Measurements from ENCODE around the gene PSME1.

Gene PSME1

GRCh38 chr14:24135584-24135833, 485 bp upstream of the PSME1 start:
- Histone ChIP-seq H3K4me3 (ENCODE audit: low read depth, low read length) (peak overlapping the region; percentile 76), H3K4me1 (ENCODE audit: control insufficient read depth, insufficient read depth, low read length) (peaks cover 11% of the 10 kb centered on the region), H3K9ac (ENCODE audit: low read depth, low read length) (peak overlapping the region; percentile 38), H3K27me3 (ENCODE audit: control insufficient read depth, insufficient read depth, low read length) (no peaks in the 10 kb centered on the region), H3K9me3 (ENCODE audit: control insufficient read depth, insufficient read depth, low read length) (no peaks in the 10 kb centered on the region), H3K36me3 (ENCODE audit: control insufficient read depth, insufficient read depth, low read length) (peaks cover 18% of the 10 kb centered on the region)

DNA sequence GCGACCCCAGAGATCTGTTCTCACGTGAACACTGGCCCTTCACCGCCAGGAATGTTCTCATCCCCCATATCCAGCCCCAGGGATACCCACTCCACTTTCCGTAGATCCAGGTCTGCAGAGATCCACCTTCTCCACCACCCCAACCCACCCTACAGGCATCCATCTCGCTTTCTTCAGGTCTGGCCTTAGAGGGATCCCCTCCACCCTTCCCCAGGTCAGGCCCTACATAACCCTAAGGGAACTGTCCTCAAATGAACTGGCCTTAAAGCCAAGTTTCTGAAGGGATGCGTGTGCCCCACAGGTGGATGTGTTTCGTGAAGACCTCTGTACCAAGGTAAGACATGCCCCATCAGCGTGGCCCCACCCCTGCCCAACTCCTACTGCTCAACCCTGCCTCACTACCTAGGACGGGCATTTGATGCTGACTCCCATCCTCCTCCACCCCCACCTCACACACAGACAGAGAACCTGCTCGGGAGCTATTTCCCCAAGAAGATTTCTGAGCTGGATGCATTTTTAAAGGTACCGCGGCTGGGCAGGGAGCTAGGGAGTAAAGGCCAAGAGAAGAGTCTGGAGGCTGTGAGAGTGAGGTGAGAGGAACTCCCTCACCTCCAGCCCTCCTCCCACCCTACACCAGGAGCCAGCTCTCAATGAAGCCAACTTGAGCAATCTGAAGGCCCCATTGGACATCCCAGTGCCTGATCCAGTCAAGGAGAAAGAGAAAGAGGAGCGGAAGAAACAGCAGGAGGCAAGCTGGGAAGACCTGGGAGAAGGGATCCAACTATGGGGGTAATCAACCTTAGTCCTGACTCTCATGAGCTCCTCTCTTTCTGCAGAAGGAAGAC, 912 bp downstream of the PSME1 start:
- no peaks in the 10 kb centered on the region for H3K9me3 ChIP-seq (ENCODE audit: control insufficient read depth, insufficient read depth, low read length)
- no peaks in the 10 kb centered on the region for H3K27me3 ChIP-seq (ENCODE audit: control insufficient read depth, insufficient read depth, low read length)
- peak overlapping the region; percentile 75 for H3K4me3 ChIP-seq (ENCODE audit: low read depth, low read length)
- H3K36me3 ChIP-seq (ENCODE audit: control insufficient read depth, insufficient read depth, low read length): peaks cover 20% of the 10 kb centered on the region
- peaks cover 10% of the 10 kb centered on the region for H3K4me1 ChIP-seq (ENCODE audit: control insufficient read depth, insufficient read depth, low read length)
- peak overlapping the region; percentile 37 for H3K9ac ChIP-seq (ENCODE audit: low read depth, low read length)

DNA sequence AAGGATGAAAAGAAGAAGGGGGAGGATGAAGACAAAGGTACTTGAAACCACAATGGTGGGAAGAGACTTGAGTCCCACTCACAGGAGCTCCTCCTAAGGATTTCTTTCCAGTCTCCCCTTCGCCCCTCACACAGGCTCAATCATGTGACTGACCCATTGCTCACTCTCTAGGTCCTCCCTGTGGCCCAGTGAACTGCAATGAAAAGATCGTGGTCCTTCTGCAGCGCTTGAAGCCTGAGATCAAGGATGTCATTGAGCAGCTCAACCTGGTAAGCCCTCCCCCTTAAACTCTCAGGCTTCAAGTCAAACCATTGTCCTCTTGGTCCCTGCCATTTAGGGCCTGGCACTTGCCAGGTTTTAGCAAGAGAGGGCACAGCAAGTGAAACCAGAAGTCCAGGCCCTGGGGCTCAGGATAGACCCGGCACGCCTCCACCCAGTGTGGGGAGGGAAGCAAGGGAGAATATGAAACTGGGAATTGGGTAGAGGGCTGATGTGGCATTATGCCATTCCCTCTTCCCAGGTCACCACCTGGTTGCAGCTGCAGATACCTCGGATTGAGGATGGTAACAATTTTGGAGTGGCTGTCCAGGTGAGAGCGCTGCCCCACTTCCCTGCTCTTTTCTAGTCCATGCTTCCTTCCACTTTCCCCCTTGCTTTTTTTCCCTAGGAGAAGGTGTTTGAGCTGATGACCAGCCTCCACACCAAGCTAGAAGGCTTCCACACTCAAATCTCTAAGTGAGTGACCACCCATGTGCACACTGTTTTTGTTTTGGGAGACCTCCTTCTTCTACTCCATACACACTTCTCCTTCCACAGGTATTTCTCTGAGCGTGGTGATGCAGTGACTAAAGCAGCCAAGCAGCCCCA, 1.8 kb downstream of the PSME1 start:
- no peaks in the 10 kb centered on the region for H3K9me3 ChIP-seq (ENCODE audit: control insufficient read depth, insufficient read depth, low read length)
- peaks cover 9% of the 10 kb centered on the region for H3K4me1 ChIP-seq (ENCODE audit: control insufficient read depth, insufficient read depth, low read length)
- no peak overlapping the region for H3K4me3 ChIP-seq (ENCODE audit: low read depth, low read length)
- H3K36me3 ChIP-seq (ENCODE audit: control insufficient read depth, insufficient read depth, low read length): peaks cover 20% of the 10 kb centered on the region
- H3K9ac ChIP-seq (ENCODE audit: low read depth, low read length): no peak overlapping the region
- H3K27me3 ChIP-seq (ENCODE audit: control insufficient read depth, insufficient read depth, low read length): no peaks in the 10 kb centered on the region

DNA sequence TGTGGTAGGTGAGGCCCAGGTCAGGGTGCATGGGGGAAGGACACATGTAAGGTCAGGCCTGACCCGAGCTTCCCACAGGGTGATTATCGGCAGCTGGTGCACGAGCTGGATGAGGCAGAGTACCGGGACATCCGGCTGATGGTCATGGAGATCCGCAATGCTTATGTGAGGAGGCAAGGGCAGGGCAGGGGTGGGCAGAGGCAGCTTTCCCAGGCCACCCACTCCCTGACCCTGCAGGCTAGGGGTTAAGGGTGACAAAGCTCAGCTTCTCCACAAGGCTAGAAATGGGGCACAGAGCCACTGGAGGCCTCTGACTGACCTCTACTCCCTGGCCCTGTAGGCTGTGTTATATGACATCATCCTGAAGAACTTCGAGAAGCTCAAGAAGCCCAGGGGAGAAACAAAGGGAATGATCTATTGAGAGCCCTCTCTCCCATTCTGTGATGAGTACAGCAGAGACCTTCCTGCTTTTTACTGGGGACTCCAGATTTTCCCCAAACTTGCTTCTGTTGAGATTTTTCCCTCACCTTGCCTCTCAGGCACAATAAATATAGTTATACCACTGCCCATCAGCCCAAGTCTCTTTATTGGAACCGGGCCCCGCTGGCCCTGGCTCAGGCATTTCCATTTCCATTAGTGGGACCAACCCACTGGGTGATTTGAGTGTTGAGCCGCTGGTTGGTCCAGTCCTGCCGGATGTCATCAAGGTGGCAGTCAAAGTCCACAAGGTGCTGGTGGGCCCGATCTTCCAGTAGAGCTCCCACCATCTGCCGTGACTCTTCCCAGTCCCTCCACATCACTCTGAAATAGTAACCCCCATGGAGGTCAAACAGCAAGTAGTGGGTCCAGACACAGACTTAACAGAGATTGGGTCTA, 2.6 kb downstream of the PSME1 start:
- Histone ChIP-seq H3K9ac (ENCODE audit: low read depth, low read length) (no peak overlapping the region), H3K36me3 (ENCODE audit: control insufficient read depth, insufficient read depth, low read length) (peaks cover 21% of the 10 kb centered on the region), H3K27me3 (ENCODE audit: control insufficient read depth, insufficient read depth, low read length) (no peaks in the 10 kb centered on the region), H3K4me1 (ENCODE audit: control insufficient read depth, insufficient read depth, low read length) (peaks cover 9% of the 10 kb centered on the region), H3K4me3 (ENCODE audit: low read depth, low read length) (no peak overlapping the region), H3K9me3 (ENCODE audit: control insufficient read depth, insufficient read depth, low read length) (no peaks in the 10 kb centered on the region)

- Histone ChIP-seq H3K36me3 (ENCODE audit: control insufficient read depth, insufficient read depth, low read length) (peaks cover 27% of the 10 kb centered on the region), H3K9ac (ENCODE audit: low read depth, low read length) (no peak overlapping the region)
Observed at GRCh38 chr14:24139272-24139934, 3.4 kb downstream of the PSME1 start.

DNA sequence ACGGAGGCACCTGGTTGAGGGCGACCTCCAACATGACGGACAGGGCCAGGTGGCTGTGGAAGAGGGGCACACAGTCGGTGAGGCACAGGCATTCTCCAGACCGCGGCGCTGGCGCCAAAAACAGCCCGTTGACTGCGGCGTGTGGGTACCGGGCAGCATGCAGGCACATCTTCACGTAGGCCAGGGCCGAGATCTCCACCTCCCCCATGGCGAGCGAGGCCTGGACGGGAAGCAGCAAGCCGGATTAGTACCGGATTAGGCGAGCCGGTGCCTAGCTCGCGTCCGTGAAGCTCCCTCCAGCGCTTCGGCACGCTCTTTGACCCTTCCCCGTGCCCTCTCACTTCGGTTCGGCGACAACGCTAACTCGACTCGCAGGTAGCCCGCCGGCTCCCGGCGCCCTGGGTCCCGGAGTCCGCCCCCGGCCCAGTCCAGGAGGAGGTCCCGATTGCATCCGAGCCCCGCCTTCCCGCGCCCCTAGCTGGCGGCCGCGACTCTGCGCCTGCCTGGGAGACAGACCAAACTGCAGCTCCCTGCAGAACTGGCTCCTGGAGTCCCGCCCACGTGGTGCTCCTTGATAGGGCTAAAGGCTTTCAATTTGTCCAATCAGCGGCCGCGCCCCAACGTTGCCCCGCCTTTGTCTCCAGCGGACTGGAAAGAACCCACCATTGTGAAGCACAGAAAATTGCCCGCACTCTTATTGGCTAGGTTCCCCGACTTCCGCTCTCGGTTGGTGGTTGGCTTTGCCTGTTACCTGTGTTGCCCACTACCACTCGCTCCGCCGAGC, 5.3 kb downstream of the PSME1 start, which contains the start of gene EMC9:
EMC9 (minus strand) TSS at position 495 of the 784 bp plus-strand sequence; CDS start at position 208, 287 bp downstream.
- peaks cover 9% of the 10 kb centered on the region for H3K4me1 ChIP-seq (ENCODE audit: control insufficient read depth, insufficient read depth, low read length)
- peak within 1 kb of the TSS; percentile 99 for H3K4me3 ChIP-seq (ENCODE audit: low read depth, low read length)
- H3K9me3 ChIP-seq (ENCODE audit: control insufficient read depth, insufficient read depth, low read length): no peaks in the 10 kb centered on the region
- peak within 1 kb of the TSS; percentile 91 for H3K9ac ChIP-seq (ENCODE audit: low read depth, low read length)
- H3K36me3 ChIP-seq (ENCODE audit: control insufficient read depth, insufficient read depth, low read length): peaks cover 27% of the 10 kb centered on the region
- no peaks in the 10 kb centered on the region for H3K27me3 ChIP-seq (ENCODE audit: control insufficient read depth, insufficient read depth, low read length)

More at GRCh38 chr14:24139272-24139934, 3.4 kb downstream of the PSME1 start:
- H3K4me1 ChIP-seq (ENCODE audit: control insufficient read depth, insufficient read depth, low read length): peaks cover 9% of the 10 kb centered on the region
- no peaks in the 10 kb centered on the region for H3K9me3 ChIP-seq (ENCODE audit: control insufficient read depth, insufficient read depth, low read length)
- H3K27me3 ChIP-seq (ENCODE audit: control insufficient read depth, insufficient read depth, low read length): no peaks in the 10 kb centered on the region
- H3K4me3 ChIP-seq (ENCODE audit: low read depth, low read length): peak overlapping the region; percentile 18

GRCh38 chr14:24143511-24143910, 7.5 kb downstream of the PSME1 start:
- no peak overlapping the region for H3K9ac ChIP-seq (ENCODE audit: low read depth, low read length)
- no peak overlapping the region for H3K4me3 ChIP-seq (ENCODE audit: low read depth, low read length)
- H3K36me3 ChIP-seq (ENCODE audit: control insufficient read depth, insufficient read depth, low read length): peaks cover 21% of the 10 kb centered on the region
- peaks cover 4% of the 10 kb centered on the region for H3K4me1 ChIP-seq (ENCODE audit: control insufficient read depth, insufficient read depth, low read length)
- H3K9me3 ChIP-seq (ENCODE audit: control insufficient read depth, insufficient read depth, low read length): no peaks in the 10 kb centered on the region
- H3K27me3 ChIP-seq (ENCODE audit: control insufficient read depth, insufficient read depth, low read length): no peaks in the 10 kb centered on the region

DNA sequence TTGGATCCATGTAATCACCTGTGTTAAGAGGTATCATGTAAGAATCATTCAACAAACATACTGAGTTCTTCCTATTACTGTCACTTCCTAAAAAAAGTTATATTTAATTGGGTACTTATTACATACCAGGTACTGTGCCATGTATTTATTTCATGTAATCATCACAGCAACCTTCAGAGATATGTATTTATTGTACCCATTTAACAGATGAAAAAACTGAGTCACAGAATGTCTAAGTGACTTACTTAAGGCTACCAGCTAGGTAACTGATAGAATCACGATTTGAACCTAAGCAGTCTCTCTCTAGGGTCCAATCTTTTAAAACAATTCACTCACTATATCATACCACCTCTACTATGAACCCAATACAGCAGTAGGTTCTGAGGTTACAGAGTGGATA, 8.5 kb downstream of the PSME1 start:
- Histone ChIP-seq H3K9me3 (ENCODE audit: control insufficient read depth, insufficient read depth, low read length) (no peaks in the 10 kb centered on the region), H3K36me3 (ENCODE audit: control insufficient read depth, insufficient read depth, low read length) (peaks cover 18% of the 10 kb centered on the region), H3K4me3 (ENCODE audit: low read depth, low read length) (no peak overlapping the region), H3K9ac (ENCODE audit: low read depth, low read length) (no peak overlapping the region), H3K27me3 (ENCODE audit: control insufficient read depth, insufficient read depth, low read length) (no peaks in the 10 kb centered on the region), H3K4me1 (ENCODE audit: control insufficient read depth, insufficient read depth, low read length) (peaks cover 6% of the 10 kb centered on the region)

- Histone ChIP-seq H3K4me3 (ENCODE audit: low read depth, low read length) (peak overlapping the region; percentile 92), H3K9ac (ENCODE audit: low read depth, low read length) (no peak overlapping the region), H3K4me1 (ENCODE audit: control insufficient read depth, insufficient read depth, low read length) (peaks cover 3% of the 10 kb centered on the region)
Observed at GRCh38 chr14:24145219-24145618, 9.2 kb downstream of the PSME1 start.

GRCh38 chr14:24145690-24146452, 9.9 kb downstream of the PSME1 start:
- Histone ChIP-seq H3K9ac (ENCODE audit: low read depth, low read length) (peak overlapping the region; percentile 87), H3K9me3 (ENCODE audit: control insufficient read depth, insufficient read depth, low read length) (no peaks in the 10 kb centered on the region), H3K4me3 (ENCODE audit: low read depth, low read length) (peak overlapping the region; percentile 92), H3K36me3 (ENCODE audit: control insufficient read depth, insufficient read depth, low read length) (peaks cover 28% of the 10 kb centered on the region), H3K4me1 (ENCODE audit: control insufficient read depth, insufficient read depth, low read length) (peaks cover 3% of the 10 kb centered on the region), H3K27me3 (ENCODE audit: control insufficient read depth, insufficient read depth, low read length) (no peaks in the 10 kb centered on the region)

More at GRCh38 chr14:24145219-24145618, 9.2 kb downstream of the PSME1 start:
- H3K36me3 ChIP-seq (ENCODE audit: control insufficient read depth, insufficient read depth, low read length): peaks cover 24% of the 10 kb centered on the region
- no peaks in the 10 kb centered on the region for H3K27me3 ChIP-seq (ENCODE audit: control insufficient read depth, insufficient read depth, low read length)
- H3K9me3 ChIP-seq (ENCODE audit: control insufficient read depth, insufficient read depth, low read length): no peaks in the 10 kb centered on the region
